LoVo (cell line): ENCODE measurements around the gene GAB2.
"Not testable (repeated sequence)": the region's sequence is repeated elsewhere in the genome, so short reads cannot be mapped to it uniquely, and the experiment has no call there.

Source experiments
- DNase-seq: peaks from one replicate; pipeline ENCODE4 v3.0.0-alpha.2; 2016; ENCODE audit warnings: low spot score

GAB2 gene

DNA sequence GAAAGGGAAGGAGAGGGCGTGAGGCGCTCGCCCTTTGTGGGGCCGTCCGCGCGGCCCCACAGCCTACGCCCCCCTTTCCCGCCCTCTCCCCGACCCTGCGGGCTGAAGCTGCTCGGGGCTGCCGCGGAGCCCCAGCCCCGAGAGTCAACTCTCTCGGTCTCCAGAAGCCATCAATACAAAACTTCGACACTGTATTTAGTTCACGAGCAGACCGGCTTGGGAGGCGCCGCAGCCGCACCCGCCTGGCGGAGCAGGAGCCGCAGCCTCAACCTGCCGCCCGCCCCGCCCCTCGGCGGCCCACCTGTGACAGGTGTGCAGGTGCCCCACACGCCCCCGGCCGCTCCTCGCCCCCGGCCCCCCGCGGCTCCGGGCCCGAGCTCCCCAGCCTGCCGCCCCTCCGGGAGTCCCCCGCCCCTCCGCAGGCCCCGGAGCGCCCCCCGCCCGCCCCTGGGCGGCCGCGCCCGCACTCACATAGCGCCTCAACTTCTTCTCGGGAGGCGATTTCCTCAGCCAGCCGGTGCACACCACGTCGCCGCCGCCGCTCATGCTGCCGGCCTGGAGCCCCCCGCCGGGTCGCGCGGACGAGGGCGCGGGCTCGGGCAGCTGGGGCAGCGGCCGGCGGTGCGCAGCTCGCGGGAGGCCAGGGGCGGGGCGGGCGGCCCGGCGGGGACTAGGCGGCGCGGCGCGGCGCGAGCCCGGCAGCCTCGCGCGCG is at the start of gene GAB2:
GAB2 (minus strand) TSS at position 646 of the 713 bp plus-strand sequence; CDS start at position 546, 100 bp downstream.
- no peak for DNase-seq

GRCh38 chr11:78467370-78467769 is 49.8 kb upstream of the GAB2 start:
- DNase-seq: no peak

DNA sequence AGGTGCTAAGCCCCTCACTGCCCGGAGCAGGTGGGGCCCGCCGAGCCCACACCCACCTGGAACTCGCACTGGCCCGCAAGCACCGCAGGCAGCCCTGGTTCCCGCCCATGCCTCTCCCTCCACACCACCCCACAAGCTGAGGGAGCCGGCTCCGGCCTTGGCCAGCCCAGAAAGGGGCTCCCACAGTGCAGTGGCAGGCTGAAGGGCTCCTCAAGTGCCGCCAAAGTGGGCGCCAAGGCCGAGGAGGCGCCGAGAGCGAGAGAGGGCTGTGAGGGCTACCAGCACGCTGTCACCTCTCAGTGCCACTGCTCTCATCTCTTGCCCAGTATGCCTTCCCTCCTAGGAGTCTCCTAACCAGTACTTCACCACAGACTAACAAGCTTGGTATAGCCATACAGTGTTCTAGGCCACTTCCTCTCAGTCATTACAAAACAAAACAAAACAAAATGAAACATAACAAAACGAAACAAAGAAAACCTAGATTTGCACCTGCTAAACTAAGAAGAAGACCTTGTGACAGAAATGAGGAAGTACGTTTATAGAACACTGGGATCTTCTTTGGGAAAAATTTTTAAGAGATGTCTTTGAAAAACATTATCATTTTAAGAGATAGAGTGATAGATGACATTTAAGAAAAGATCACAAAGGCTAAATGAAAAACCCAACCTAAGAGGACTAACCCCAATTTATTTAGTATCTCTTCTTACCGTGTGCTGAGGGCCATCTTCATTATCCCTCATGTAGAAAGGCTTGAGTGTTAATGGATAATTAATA is 47.7 kb upstream of the GAB2 start:
- no peak for DNase-seq

DNA sequence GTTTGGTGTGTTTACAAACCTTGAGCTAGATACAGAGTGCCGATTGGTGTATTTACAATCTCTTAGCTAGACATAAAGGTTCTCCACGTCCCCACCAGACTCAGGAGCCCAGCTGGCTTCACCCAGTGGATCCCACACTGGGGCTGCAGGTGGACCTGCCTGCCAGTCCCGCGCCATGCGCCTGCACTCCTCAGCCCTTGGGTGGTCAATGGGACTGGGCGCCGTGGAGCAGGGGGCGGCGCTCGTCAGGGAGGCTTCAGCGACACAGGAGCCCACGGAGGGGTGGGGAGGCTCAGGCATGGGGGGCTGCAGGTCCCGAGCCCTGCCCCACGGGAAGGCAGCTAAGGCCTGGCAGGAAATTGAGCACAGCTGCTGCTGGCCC is 47.2 kb upstream of the GAB2 start:
- DNase-seq: not testable (repeated sequence)

DNA sequence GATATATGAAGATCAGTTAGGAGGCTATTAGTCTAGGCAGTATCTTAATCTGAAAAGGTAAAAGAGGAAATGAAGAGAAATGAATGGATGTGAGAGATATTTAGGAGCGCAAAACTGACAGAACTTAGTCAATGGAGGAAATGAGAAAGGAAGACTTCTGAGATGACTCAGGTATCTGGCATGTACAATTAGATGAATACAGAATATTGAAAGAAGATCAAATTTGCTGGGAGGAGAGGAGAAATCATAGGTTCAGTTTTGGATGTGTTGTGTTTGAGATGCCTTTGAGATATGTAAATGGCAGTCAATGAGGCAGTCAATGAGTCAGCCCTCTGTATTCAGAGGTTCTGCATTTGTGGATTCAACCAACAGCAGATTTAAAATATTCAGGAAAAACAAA is 42.9 kb upstream of the GAB2 start:
- DNase-seq: no peak

- no peak for DNase-seq
These were observed 42.1 kb upstream of the GAB2 start for GRCh38 chr11:78459738-78460137.

DNA sequence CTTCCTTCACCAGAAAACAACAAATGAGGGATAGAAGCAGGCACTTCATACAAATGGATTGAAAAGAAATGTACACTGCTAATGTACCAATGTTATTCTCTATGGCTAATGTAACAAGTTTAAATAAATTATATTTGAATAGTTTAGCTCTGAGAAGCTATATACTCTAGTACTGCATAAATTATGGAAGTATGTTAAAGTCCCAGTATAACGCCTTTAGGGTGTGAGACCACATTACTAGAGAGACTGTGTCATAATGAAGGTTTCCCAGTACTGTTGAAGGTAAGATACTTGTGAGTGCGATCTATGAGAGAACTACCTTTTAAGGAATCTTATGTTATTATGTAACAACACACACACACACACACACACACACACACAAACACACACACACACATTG is 39.8 kb upstream of the GAB2 start:
- DNase-seq: no peak

- DNase-seq: no peak
These were observed 35.7 kb upstream of the GAB2 start for GRCh38 chr11:78453140-78453935.

DNA sequence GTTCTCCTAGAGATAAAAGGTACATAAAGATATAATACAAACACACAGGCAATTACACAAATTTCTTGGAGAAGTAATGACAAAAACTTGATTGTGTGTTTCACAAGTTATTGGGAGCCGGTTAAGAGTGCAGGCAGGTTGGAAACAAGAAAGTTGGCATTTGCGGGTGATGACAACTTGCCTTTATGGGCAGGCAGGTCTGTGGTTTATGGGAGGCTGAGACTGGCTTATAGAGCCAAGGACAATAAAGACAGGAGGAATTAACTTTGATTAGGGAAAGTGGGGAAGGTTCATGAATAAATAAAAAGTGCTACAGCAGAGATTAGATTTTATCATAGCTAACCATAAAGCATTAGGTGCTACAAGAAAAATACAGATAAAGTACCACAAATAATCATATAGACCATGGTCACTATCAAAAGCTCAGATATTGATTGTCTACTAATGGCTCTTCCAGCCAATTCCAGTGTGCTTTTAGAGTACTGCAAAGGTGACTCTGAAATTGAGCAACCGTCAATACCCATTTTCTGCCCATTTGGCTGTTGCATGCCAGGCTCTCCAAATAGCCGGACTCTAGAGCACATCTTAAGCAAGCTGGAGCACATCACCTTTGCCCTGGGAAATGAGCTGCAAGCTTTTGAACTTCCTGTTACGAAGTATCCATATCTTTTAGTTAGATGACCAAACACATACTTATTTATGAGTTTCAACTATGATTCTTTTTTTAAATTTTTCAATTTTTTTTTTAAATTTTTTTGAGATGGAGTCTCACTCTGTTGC is 33.9 kb upstream of the GAB2 start:
- DNase-seq: no peak

DNA sequence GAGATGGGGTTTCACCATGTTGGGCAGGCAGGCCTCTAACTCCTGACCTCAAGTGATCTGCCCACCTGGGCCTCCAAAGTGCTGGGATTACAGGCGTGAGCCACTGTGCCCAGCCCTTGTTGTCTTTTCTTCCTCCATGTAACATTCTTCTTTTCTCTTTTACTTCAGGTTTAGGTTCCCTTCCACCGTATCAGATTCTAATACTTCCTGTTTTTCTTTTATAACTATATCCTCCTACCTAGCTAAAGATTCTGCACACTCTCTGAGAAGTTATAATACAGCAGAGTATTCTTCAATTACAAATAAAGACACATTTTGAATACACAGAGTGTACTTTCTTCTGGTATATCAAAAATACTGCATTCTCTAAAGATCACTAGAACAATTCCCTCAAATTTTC is 33.2 kb upstream of the GAB2 start:
- no peak for DNase-seq

DNA sequence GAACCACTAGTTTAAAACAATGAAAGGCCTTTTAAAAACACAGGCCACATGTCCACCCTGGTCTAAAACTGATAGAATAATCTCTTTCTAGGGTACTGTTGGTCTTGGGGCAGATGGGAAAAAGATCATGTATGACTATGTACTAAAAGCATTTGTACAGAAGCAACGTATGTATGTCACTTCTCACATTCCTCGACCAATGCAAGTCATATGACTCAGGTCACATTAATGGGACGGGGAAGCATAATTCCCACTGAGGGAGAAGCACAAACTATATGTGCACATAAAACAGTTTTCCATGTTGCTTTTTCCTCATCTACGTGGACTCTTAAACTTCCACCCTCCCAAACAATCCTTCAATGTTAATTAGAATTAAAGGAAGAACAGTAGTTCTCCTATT is 32.2 kb upstream of the GAB2 start:
- DNase-seq: no peak

DNA sequence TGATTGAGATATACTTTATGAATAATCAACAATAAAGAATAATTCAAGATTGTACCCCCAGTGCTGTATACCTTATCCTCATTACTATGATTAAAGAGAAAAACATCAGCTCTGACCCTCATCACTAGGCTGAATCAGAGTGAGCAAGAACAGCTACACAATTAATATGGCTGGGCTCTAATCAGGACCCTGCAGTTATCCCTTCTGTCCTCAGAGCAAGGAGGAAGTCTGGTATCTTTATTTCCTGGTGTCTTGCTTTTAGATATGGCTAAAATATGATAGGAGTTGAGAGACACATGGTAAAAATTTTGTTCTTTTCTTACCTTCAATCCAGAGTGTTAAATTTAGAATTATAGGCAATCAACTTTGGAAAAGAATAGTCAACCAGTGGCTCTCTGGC is 28.6 kb upstream of the GAB2 start:
- no peak for DNase-seq

DNA sequence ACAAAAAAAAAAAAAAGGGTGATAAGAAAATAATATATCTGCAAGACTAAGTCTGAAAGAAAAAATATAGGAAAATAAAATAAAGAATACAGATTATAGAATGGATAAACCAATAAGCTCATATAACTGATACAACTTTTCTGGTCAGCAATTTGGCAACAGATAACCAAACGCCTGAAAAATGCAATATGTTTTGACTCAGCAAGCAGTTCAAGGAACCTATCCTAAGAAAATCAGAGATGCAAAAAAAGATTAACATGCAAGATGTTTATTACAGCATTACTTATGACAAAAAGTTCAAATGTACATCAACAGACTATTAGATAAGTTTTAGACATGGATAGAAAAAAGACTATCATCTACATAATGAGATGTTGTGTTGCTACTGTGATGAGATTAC is 27.1 kb upstream of the GAB2 start:
- no peak for DNase-seq

DNA sequence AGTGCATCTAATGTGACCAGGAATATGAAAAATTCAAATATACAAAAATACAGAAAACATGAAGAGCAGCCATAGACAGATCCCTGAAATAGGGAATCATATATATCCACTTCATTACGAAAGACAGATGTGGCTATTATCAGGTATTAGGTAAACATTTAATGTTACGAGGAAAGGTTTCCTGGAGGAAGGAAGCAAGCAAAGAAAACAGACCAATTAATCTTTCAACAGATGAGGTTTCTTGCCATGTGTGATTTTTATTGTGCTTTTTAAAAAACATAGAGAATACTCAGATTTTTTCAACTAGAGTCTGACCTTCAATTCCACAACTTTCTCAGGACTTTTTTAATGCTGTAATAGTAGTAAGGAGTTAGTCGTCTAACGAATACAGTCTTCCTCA is 24.3 kb upstream of the GAB2 start:
- DNase-seq: no peak

GRCh38 chr11:78438298-78438975 is 20.8 kb upstream of the GAB2 start:
- no peak for DNase-seq

DNA sequence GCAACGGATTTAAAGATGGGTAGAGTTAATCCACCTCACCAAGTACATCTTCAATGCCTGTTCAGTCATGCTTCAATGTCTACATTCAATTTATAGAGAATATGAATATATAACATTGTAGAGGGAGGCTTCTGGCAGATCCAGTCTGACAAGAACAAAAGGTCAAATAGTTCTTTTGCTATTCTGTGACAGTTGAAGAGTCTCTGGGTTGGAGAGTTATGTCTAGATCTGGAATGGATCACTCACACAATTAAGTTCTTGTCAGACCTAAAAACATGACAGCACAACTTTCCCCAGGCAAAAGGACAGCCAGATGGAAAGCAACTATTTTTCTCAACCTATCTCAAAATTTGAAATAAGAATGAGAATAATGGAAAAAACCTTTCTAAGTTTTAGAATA is 15.3 kb upstream of the GAB2 start:
- DNase-seq: no peak

DNA sequence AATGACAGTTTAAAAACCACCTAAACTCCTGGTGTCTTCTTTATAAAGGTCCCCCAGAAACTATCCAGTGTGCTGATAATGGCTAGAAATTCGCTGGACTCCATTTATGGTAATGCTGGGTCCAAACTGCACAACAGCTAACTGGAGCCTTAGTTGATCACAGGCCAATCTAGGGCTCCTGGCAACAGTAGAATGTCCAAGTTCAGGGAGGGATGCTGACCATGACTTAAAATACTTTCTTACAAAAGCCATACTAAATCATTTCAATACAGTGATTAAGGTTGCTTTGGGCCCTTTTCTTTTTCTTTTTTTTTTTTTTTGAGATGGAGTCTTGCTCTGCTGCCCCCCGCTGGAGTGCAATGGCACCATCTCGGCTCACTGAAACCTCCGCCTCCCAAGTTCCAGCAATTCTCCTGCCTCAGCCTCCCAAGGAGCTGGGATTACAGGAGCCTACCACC is 14.5 kb upstream of the GAB2 start:
- DNase-seq: no peak

DNA sequence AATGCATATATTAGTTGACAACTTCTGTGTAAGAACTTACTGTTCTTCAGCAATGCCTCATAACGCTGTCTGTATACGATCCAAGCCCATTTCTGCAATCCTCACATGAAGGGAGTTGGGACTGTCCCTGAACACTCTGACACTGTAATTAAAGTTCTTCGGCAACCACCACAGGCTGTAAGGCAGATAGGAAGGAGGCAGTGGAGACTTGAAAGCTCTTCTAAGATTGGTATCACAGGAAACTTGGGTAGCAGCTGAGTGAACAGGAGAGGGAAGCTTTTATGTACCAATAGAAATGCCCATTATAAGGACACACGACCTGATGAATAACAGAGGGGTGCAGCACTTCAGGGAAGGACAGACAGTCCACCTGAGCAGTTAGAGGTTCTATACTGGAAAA is 12.0 kb upstream of the GAB2 start:
- no peak for DNase-seq

- no peak for DNase-seq
These were observed 11.6 kb upstream of the GAB2 start for GRCh38 chr11:78429209-78429608.

- DNase-seq: no peak
These were observed 11.2 kb upstream of the GAB2 start for GRCh38 chr11:78428773-78429172.

GRCh38 chr11:78428266-78428636 is 10.6 kb upstream of the GAB2 start:
- no peak for DNase-seq
